Measurements from ENCODE around the gene ADCYAP1. TPM values are rescaled to one million over a fixed set of nuclear protein-coding genes. Genes with fewer than 3 reads are reported as not detected.

ADCYAP1 gene
- total RNA-seq, 3 donors from 2014 or later: 0.17 to 3.4 (median 0.41) TPM

- H3K4me3 ChIP-seq: no peak overlapping the region
- intact Hi-C loops (cut with DNase I, micrococcal nuclease): no loop called here
- DNase-seq (no peak), ATAC-seq (no peak)
- H3K4me1 ChIP-seq (ENCODE audit: low read depth): no peaks in the 10 kb centered on the region
- H3K9me3 ChIP-seq: no peaks in the 10 kb centered on the region
- TF ChIP-seq CTCF (IDR thresholded peaks at IDR 0.05): no peak
- H3K36me3 ChIP-seq (ENCODE audit: low read depth): no peaks in the 10 kb centered on the region
Observed at GRCh38 chr18:939166-939565, 34.5 kb downstream of the ADCYAP1 start.

GRCh38 chr18:939958-940357 is 35.3 kb downstream of the ADCYAP1 start:
- DNase-seq (no peak), ATAC-seq (no peak)
- H3K4me3 ChIP-seq: no peak overlapping the region
- H3K4me1 ChIP-seq (ENCODE audit: low read depth): no peaks in the 10 kb centered on the region
- intact Hi-C loops (cut with DNase I, micrococcal nuclease): no loop called here
- H3K36me3 ChIP-seq (ENCODE audit: low read depth): no peaks in the 10 kb centered on the region
- no peak for TF ChIP-seq CTCF (IDR thresholded peaks at IDR 0.05)
- no peaks in the 10 kb centered on the region for H3K9me3 ChIP-seq

GRCh38 chr18:941331-941730 is 36.7 kb downstream of the ADCYAP1 start:
- H3K36me3 ChIP-seq (ENCODE audit: low read depth): no peaks in the 10 kb centered on the region
- no peaks in the 10 kb centered on the region for H3K4me1 ChIP-seq (ENCODE audit: low read depth)
- DNase-seq: no peak
- intact Hi-C loops (cut with DNase I, micrococcal nuclease): no loop called here
- no peak for TF ChIP-seq CTCF (IDR thresholded peaks at IDR 0.05)
- H3K9me3 ChIP-seq: no peaks in the 10 kb centered on the region
- no peak overlapping the region for H3K4me3 ChIP-seq
- no peak for ATAC-seq

- Histone ChIP-seq H3K4me1 (ENCODE audit: low read depth) (no peaks in the 10 kb centered on the region), H3K9me3 (no peaks in the 10 kb centered on the region), H3K36me3 (ENCODE audit: low read depth) (no peaks in the 10 kb centered on the region), H3K4me3 (no peak overlapping the region)
- DNase-seq: no peak
- TF ChIP-seq CTCF (IDR thresholded peaks at IDR 0.05): no peak
- intact Hi-C loops (cut with DNase I, micrococcal nuclease): no loop called here
- no peak for ATAC-seq
Observed at GRCh38 chr18:944440-944839, 39.8 kb downstream of the ADCYAP1 start.

GRCh38 chr18:949724-950631 is 45.3 kb downstream of the ADCYAP1 start:
- intact Hi-C loops (cut with DNase I, micrococcal nuclease): no loop called here

More at GRCh38 chr18:949724-950631, 45.3 kb downstream of the ADCYAP1 start:
- Histone ChIP-seq H3K9me3 (no peaks in the 10 kb centered on the region), H3K36me3 (ENCODE audit: low read depth) (no peaks in the 10 kb centered on the region), H3K4me1 (ENCODE audit: low read depth) (no peaks in the 10 kb centered on the region), H3K4me3 (no peak overlapping the region)
- TF ChIP-seq CTCF (IDR thresholded peaks at IDR 0.05): no peak
- DNase-seq (no peak), ATAC-seq (no peak)
